Endothelial cell of umbilical vein (primary cell): ENCODE data around the gene DMD. TPM values are rescaled to one million over a fixed set of nuclear protein-coding genes. Genes with fewer than 3 reads are reported as not detected.

Experiments used
- BruUV-seq: library from RNA; stranded (reverse); fragments of 400-500 nt; replicated peaks from 2 replicates; lab custom pipeline; 2021; lab: Mats Ljungman, UMichigan
- CTCF ChIA-PET: fragments of 300-600, 350-600 bp; sonication (Branson Sonifier 250); formaldehyde crosslinking; loops from one replicate; lab custom pipeline; 2021; ENCODE audit warnings: antibody characterized with exemption, inconsistent platforms; lab: Charles Lee
- POLR2A ChIA-PET: fragments of 300-600, 350-600 bp; sonication (Branson Sonifier 250); formaldehyde crosslinking; loops from one replicate; lab custom pipeline; 2021; ENCODE audit warnings: antibody characterized with exemption, inconsistent platforms; lab: Charles Lee
- DNase-seq: peaks from one replicate; pipeline ENCODE4 v3.0.0-alpha.2; 2011; ENCODE audit warnings: low read depth, low spot score
- FAIRE-seq: peaks from 2 replicates; lab custom pipeline; 2011; peaks lifted over from hg19 to GRCh38; lab: Jason Lieb, UNC
- H2AFZ ChIP-seq: 2 replicates; pipeline ENCODE4 v1.6.0; 2012; ENCODE audit warnings: low read depth, low read length, control low read depth, inconsistent platforms
- H3K27ac ChIP-seq: 2 replicates; pipeline ENCODE4 v1.5.1; 2011; ENCODE audit warnings: low read depth, mild to moderate bottlenecking, control low read depth, low read length, moderate library complexity; ENCODE audit not compliant: insufficient read depth
- H3K27me3 ChIP-seq, 2 experiments: 2 replicates each; pipeline versions ENCODE4 v1.6.0 to v1.6.1; 2011; ENCODE audit warnings: low read length in 2 of 2, mixed read lengths in 1 of 2; ENCODE audit not compliant: control insufficient read depth in 2 of 2, insufficient read depth in 2 of 2
- H3K36me3 ChIP-seq, 2 experiments: 2 replicates in 1 of 2; 3 replicates in 1 of 2; pipeline ENCODE4 v1.5.1; 2011; ENCODE audit warnings: low read length in 2 of 2, mild to moderate bottlenecking in 1 of 2, moderate library complexity in 1 of 2; ENCODE audit not compliant: control insufficient read depth in 2 of 2, insufficient read depth in 2 of 2; ENCODE audit errors: extremely low read depth in 1 of 2
- H3K4me1 ChIP-seq: 3 replicates; pipeline ENCODE4 v1.5.1; 2011; ENCODE audit warnings: mild to moderate bottlenecking, low read length; ENCODE audit not compliant: control insufficient read depth, insufficient read depth; ENCODE audit errors: extremely low read depth
- H3K4me2 ChIP-seq: 2 replicates; pipeline ENCODE4 v1.6.1; 2011; ENCODE audit warnings: low read length, control low read depth, mixed read lengths; ENCODE audit not compliant: insufficient read depth
- H3K4me3 ChIP-seq, 3 experiments: fragments of 200-600 bp in 1 of 3; sonication (generic), shearing (Covaris generic) in 1 of 3; replicated peaks in 1 of 3; 2 replicates each; pipeline ENCODE4 v1.5.1; 2011 to 2016; ENCODE audit warnings: control low read depth in 3 of 3, low read length in 3 of 3, mild to moderate bottlenecking in 2 of 3, inconsistent platforms in 1 of 3, low read depth in 1 of 3, moderate library complexity in 1 of 3; ENCODE audit not compliant: insufficient read depth in 1 of 3
- H3K79me2 ChIP-seq: 2 replicates; pipeline ENCODE4 v1.6.0; 2012; ENCODE audit warnings: low read length, inconsistent platforms; ENCODE audit not compliant: control insufficient read depth, insufficient read depth
- H3K9ac ChIP-seq: replicated peaks from 2 replicates; pipeline ENCODE3; 2011; ENCODE audit warnings: low read length, control low read depth; ENCODE audit not compliant: insufficient read depth; ENCODE audit errors: extremely low read depth
- H3K9me1 ChIP-seq: replicated peaks from 3 replicates; pipeline ENCODE4 v1.6.0; 2011; ENCODE audit warnings: mild to moderate bottlenecking, low read length; ENCODE audit not compliant: control insufficient read depth, insufficient read depth; ENCODE audit errors: extremely low read depth
- H3K9me3 ChIP-seq: replicated peaks from 2 replicates; pipeline ENCODE4 v1.5.1; 2012; ENCODE audit warnings: low read length, inconsistent platforms; ENCODE audit not compliant: control insufficient read depth, insufficient read depth
- H4K20me1 ChIP-seq: replicated peaks from 2 replicates; pipeline ENCODE3; 2011; ENCODE audit warnings: mild to moderate bottlenecking, low read length; ENCODE audit not compliant: control insufficient read depth, insufficient read depth; ENCODE audit errors: extremely low read depth
- EZH2 ChIP-seq: IDR thresholded peaks from 2 replicates; pipeline ENCODE4 v1.6.1; 2012; ENCODE audit warnings: borderline replicate concordance, low read depth, mild to moderate bottlenecking, moderate library complexity, low read length, inconsistent platforms; ENCODE audit not compliant: severe bottlenecking
- FOS ChIP-seq: IDR thresholded peaks from 2 replicates; pipeline ENCODE4 v1.6.1; 2011; ENCODE audit warnings: mild to moderate bottlenecking, low read length, moderate library complexity, borderline replicate concordance; ENCODE audit not compliant: insufficient read depth
- GATA2 ChIP-seq: IDR thresholded peaks from 2 replicates; pipeline ENCODE4 v1.7.0; 2011; ENCODE audit warnings: low read depth, mild to moderate bottlenecking, moderate library complexity, mixed read lengths, low read length; ENCODE audit not compliant: insufficient read length, insufficient read depth
- JUN ChIP-seq: IDR thresholded peaks from 2 replicates; pipeline ENCODE4 v1.6.1; 2011; ENCODE audit warnings: borderline replicate concordance, low read depth; ENCODE audit not compliant: insufficient read length, insufficient read depth
- MYC ChIP-seq: IDR thresholded peaks from one replicate; pipeline ENCODE4 v1.6.1; 2011; ENCODE audit warnings: mild to moderate bottlenecking, low read depth, low read length
- POLR2A ChIP-seq: IDR thresholded peaks from 2 replicates; pipeline ENCODE4 v1.6.1; 2012; ENCODE audit warnings: low read depth, mild to moderate bottlenecking, control low read depth, low read length
- POLR2AphosphoS5 ChIP-seq: IDR thresholded peaks from 2 replicates; pipeline ENCODE4 v1.6.1; 2012; ENCODE audit warnings: low read depth, mild to moderate bottlenecking, control low read depth, low read length, moderate library complexity; ENCODE audit not compliant: insufficient read depth
- dilution Hi-C: fragments of 300-500 bp; cut with MboI; formaldehyde crosslinking; loops from one replicate; pipeline ENCODE4 v1.15.0; 2019; ENCODE audit warnings: low sequenced_read_pairs; ENCODE audit not compliant: extremely low pct_ligation_motif_present
- intact Hi-C: fragments of 100-400 bp; cut with micrococcal nuclease; formaldehyde crosslinking; loops from one replicate; pipeline ENCODE4 v1.10.0; 2022
- polyA plus RNA-seq, 4 experiments: library from polyadenylated mRNA; depleted of rRNA in 3 of 4; stranded (reverse) in 3 of 4; unstranded in 1 of 4; fragments of >200 nt; gene quantifications; 2 replicates each; pipeline versions ENCODE4 v1.2.1 to v1.2.3, GENCODE V29; 2011 to 2012; ENCODE audit warnings: missing spikeins in 1 of 4
- total RNA-seq: library from RNA; stranded (reverse); gene quantifications from 2 replicates; pipeline ENCODE4 v1.2.3, GENCODE V29; 2021
- TF ChIP-seq, protein P1 (sequence below): IDR thresholded peaks from 2 replicates; pipeline ENCODE4 v1.6.1; 2011; ENCODE audit not compliant: insufficient read depth, insufficient read length
- TF ChIP-seq, protein P2 (sequence below), 2 donors: IDR thresholded peaks; 1 replicate in 1 of 2; 2 replicates in 1 of 2; pipeline ENCODE4 v1.5.1; 2011; ENCODE audit warnings: low read length in 2 of 2, mild to moderate bottlenecking in 2 of 2, moderate library complexity in 2 of 2, control low read depth in 1 of 2, inconsistent platforms in 1 of 2, low read depth in 1 of 2; ENCODE audit not compliant: insufficient read depth in 1 of 2; ENCODE audit errors: extremely low read depth in 1 of 2

DMD gene
- total and polyA plus RNA-seq, 2 donors (not counting 3 experiments of a cell fraction or from before 2014, with no cell fraction given) = 7.3 to 9.0 TPM

DNA sequence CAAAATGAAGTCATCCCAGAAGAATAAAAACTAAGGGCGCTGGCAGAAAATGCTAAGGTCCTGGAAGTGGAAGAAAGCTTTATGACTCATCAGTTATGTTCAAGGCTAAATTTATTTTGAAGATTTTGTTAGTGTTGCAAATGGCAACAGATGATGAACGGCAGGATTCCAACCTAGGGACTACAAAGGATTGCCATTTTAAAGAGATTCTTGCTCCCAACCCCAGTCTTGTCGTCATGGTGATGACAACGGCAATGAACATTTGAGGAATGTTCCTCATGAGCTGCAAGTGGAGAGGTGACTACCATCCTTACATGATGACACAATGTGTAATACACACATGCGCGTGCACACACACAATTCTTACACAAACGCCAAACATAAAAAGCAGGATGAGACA lies 2085.1 kb downstream of the DMD start:
- H4K20me1 ChIP-seq = no peaks in the 10 kb centered on the region
- FAIRE-seq (no peak), DNase-seq (no peak)
- H3K27me3 ChIP-seq = no peaks in the 10 kb centered on the region
- no peak overlapping the region for H3K4me2 ChIP-seq
- H3K9ac ChIP-seq = no peak overlapping the region
- no TSS peak for BruUV-seq
- intact Hi-C loops = no loop called here
- no peaks in the 10 kb centered on the region for H3K79me2 ChIP-seq
- CTCF ChIA-PET = no interaction called here
- H2AFZ ChIP-seq = no peak overlapping the region
- H3K36me3 ChIP-seq = no peaks in the 10 kb centered on the region
- no peaks in the 10 kb centered on the region for H3K9me1 ChIP-seq
- TF ChIP-seq POLR2AphosphoS5 (no peak), FOS (no peak), EZH2 (no peak), MYC (no peak), POLR2A (no peak), GATA2 (no peak), JUN (no peak)
- TF ChIP-seq, protein P1, sequence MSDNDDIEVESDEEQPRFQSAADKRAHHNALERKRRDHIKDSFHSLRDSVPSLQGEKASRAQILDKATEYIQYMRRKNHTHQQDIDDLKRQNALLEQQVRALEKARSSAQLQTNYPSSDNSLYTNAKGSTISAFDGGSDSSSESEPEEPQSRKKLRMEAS = no peak
- TF ChIP-seq, protein P2, sequence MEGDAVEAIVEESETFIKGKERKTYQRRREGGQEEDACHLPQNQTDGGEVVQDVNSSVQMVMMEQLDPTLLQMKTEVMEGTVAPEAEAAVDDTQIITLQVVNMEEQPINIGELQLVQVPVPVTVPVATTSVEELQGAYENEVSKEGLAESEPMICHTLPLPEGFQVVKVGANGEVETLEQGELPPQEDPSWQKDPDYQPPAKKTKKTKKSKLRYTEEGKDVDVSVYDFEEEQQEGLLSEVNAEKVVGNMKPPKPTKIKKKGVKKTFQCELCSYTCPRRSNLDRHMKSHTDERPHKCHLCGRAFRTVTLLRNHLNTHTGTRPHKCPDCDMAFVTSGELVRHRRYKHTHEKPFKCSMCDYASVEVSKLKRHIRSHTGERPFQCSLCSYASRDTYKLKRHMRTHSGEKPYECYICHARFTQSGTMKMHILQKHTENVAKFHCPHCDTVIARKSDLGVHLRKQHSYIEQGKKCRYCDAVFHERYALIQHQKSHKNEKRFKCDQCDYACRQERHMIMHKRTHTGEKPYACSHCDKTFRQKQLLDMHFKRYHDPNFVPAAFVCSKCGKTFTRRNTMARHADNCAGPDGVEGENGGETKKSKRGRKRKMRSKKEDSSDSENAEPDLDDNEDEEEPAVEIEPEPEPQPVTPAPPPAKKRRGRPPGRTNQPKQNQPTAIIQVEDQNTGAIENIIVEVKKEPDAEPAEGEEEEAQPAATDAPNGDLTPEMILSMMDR (IDR thresholded peaks at IDR 0.05; ENCODE audit: extremely low read depth in 1 of 2, insufficient read depth in 1 of 2, low read depth in 1 of 2, low read length in 2 of 2) = no peak
- H3K4me1 ChIP-seq = peaks cover 9% of the 10 kb centered on the region
- dilution Hi-C loops = no loop called here
- no peaks in the 10 kb centered on the region for H3K9me3 ChIP-seq
- POLR2A ChIA-PET = no interaction called here
- H3K4me3 ChIP-seq = no peak overlapping the region
- H3K27ac ChIP-seq = no peak overlapping the region
